Measurements from ENCODE around the gene ATP6V0C. TPM values are rescaled to one million over a fixed set of nuclear protein-coding genes. Genes with fewer than 3 reads are reported as not detected.
"Not testable (repeated sequence)": the region's sequence is repeated elsewhere in the genome, so short reads cannot be mapped to it uniquely, and the experiment has no call there.

Gene ATP6V0C
- total RNA-seq, 2 experiments from 2014 or later = 111 to 115 TPM

GRCh38 chr16:2551420-2551889 lies 37.7 kb downstream of the ATP6V0C start:
- intact Hi-C loops (cut with micrococcal nuclease); H3K4me1 Mint-ChIP-seq (ENCODE audit: low read depth); H3K27ac Mint-ChIP-seq; H3K4me3 Mint-ChIP-seq; H3K9me3 Mint-ChIP-seq; H3K27me3 Mint-ChIP-seq; H3K36me3 Mint-ChIP-seq; POLR2A ChIA-PET; DNase-seq; CTCF ChIA-PET: not testable (repeated sequence)

- CTCF ChIA-PET; DNase-seq; H3K27ac Mint-ChIP-seq; H3K27me3 Mint-ChIP-seq; H3K4me1 Mint-ChIP-seq (ENCODE audit: low read depth); H3K4me3 Mint-ChIP-seq; H3K36me3 Mint-ChIP-seq; intact Hi-C loops (cut with micrococcal nuclease); H3K9me3 Mint-ChIP-seq; POLR2A ChIA-PET: not testable (repeated sequence)
These were observed 41.1 kb downstream of the ATP6V0C start for GRCh38 chr16:2554709-2555425.

- intact Hi-C loops (cut with micrococcal nuclease); H3K9me3 Mint-ChIP-seq; H3K4me3 Mint-ChIP-seq; H3K27ac Mint-ChIP-seq; DNase-seq; H3K27me3 Mint-ChIP-seq; H3K36me3 Mint-ChIP-seq; CTCF ChIA-PET; H3K4me1 Mint-ChIP-seq (ENCODE audit: low read depth); POLR2A ChIA-PET: not testable (repeated sequence)
These were observed 43.4 kb downstream of the ATP6V0C start for GRCh38 chr16:2557150-2557549.

DNA sequence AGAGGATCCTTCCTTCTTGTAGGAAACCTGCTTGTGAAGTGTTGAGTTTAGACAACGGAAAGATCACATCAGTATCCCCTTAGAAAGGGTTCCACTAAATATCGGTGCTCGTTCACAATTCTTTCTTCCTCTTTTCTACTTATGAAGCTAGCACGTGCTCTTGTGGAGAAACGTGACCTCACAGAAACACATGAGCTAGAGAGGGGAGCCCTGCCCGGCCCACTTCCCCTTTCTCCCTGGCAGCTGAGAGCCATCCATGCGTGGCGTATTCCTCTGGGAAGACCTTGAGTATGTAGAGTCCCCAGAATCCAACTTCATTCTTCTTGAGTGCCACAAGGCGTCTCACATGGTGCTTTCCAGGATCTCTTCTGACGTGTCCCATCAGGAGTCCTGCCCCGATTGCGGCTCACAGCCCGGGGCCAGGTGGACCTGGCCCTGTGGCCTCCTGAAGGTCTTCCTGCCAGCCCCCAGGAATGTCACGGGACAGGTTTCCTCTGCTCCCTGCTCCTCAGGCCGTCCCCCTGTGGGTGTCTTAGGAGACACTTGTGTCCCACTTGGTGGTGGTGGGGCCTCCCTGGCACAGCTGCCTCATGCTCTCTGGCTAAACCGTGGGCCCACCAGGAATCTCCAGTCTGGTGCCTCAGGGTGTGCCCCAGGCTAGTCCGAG lies 46.5 kb downstream of the ATP6V0C start:
- DNase-seq; H3K27ac Mint-ChIP-seq; intact Hi-C loops (cut with micrococcal nuclease); H3K27me3 Mint-ChIP-seq; H3K4me3 Mint-ChIP-seq; H3K36me3 Mint-ChIP-seq; H3K9me3 Mint-ChIP-seq; POLR2A ChIA-PET; CTCF ChIA-PET; H3K4me1 Mint-ChIP-seq (ENCODE audit: low read depth): not testable (repeated sequence)

DNA sequence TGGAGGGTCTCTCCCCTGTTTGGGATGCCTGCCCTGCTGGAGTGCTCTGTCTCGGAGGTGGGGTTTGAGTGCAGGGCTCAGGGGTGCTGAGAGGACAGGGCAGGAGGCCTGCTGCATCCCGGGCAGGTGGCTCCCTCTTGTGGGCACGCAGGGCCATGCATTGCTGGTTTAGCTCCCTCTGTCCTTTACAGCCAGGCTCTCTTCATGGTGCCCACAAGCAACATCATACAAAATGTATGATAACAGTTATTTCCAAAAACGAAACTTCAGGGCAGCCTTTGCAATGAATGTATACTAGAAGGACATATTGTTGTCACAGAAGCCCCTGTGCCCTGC lies 47.0 kb downstream of the ATP6V0C start:
- intact Hi-C loops (cut with micrococcal nuclease); H3K4me3 Mint-ChIP-seq; CTCF ChIA-PET; POLR2A ChIA-PET; H3K27me3 Mint-ChIP-seq; H3K27ac Mint-ChIP-seq; H3K9me3 Mint-ChIP-seq; H3K4me1 Mint-ChIP-seq (ENCODE audit: low read depth); H3K36me3 Mint-ChIP-seq: not testable (repeated sequence)
- DNase-seq = peak; percentile 75

DNA sequence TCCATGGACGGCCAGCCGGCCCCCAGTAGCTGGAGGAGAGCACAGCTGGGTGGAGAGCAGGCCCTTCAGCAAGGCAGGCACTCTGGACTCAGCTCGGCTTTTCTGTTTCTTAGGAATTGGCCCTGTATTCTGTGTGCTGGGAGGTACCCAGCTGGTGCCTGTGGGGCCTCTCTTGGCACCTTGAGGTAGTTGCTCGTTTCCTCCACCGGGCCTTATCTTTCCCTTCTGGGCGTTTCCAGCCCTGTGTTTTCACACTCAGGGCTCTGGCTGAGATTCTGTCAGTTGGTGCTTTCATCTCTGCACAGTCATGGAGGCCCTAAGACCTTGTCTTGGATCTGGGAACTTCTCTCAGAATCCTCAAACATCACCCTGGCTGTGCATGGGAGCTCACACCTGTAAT lies 53.8 kb downstream of the ATP6V0C start:
- H3K4me3 Mint-ChIP-seq, CTCF ChIA-PET: not testable (repeated sequence)

GRCh38 chr16:2568573-2568972 lies 54.8 kb downstream of the ATP6V0C start:
- CTCF ChIA-PET; intact Hi-C loops (cut with micrococcal nuclease); H3K4me3 Mint-ChIP-seq; H3K27ac Mint-ChIP-seq; POLR2A ChIA-PET; H3K27me3 Mint-ChIP-seq; H3K36me3 Mint-ChIP-seq; DNase-seq; H3K9me3 Mint-ChIP-seq; H3K4me1 Mint-ChIP-seq (ENCODE audit: low read depth): not testable (repeated sequence)

More for the DNA sequence above, 53.8 kb downstream of the ATP6V0C start:
- DNase-seq; H3K27me3 Mint-ChIP-seq; intact Hi-C loops (cut with micrococcal nuclease); H3K36me3 Mint-ChIP-seq; H3K4me1 Mint-ChIP-seq (ENCODE audit: low read depth); H3K27ac Mint-ChIP-seq; POLR2A ChIA-PET; H3K9me3 Mint-ChIP-seq: not testable (repeated sequence)

Small RNA genes lying within 50 kb of the gene (microRNA-seq; reads per million reads assigned to microRNA genes)
- gene MIR3178 (ENCODE audit: borderline microRNAs expressed, borderline number of aligned reads, borderline replicate concordance) = not detected
- gene MIR6768 (ENCODE audit: borderline microRNAs expressed, borderline number of aligned reads, borderline replicate concordance) = 1.6 reads per million

Other genes with a start within 250 kb of the ATP6V0C start
- 100 to 1,000 TPM; 292 to 294 TPM for gene RNPS1, start 245.8 kb upstream of the ATP6V0C start, total RNA-seq
- gene ABCA3, start 173.2 kb upstream of the ATP6V0C start, total RNA-seq = 1 to 10 TPM; 6.1 to 6.4 TPM
- gene CCNF, start 84.5 kb upstream of the ATP6V0C start, total RNA-seq = 10 to 100 TPM; 53.5 to 54.7 TPM
- gene TEDC2, start 53.8 kb upstream of the ATP6V0C start, total RNA-seq = 10 to 100 TPM; 23.9 to 24.3 TPM
- gene NTN3, start 42.7 kb upstream of the ATP6V0C start, total RNA-seq = not detected
- gene TBC1D24, start 38.8 kb upstream of the ATP6V0C start, total RNA-seq = 10 to 100 TPM; 12.2 to 12.4 TPM
- gene AMDHD2, start 6.4 kb downstream of the ATP6V0C start, total RNA-seq = 10 to 100 TPM; 28.3 to 30.5 TPM
- not detected for gene CEMP1, start 17.5 kb downstream of the ATP6V0C start, total RNA-seq
- 10 to 100 TPM; 42.5 to 42.9 TPM for gene PDPK1, start 24.1 kb downstream of the ATP6V0C start, total RNA-seq
- gene KCTD5, start 168.6 kb downstream of the ATP6V0C start, total RNA-seq = 10 to 100 TPM; 61.8 to 62.7 TPM
- 1 to 10 TPM; 1.6 to 2.4 TPM for gene PRSS27, start 206.3 kb downstream of the ATP6V0C start, total RNA-seq
- gene SRRM2, start 238.7 kb downstream of the ATP6V0C start, total RNA-seq = 100 to 1,000 TPM; 483 to 526 TPM

Data from activated CD4-positive, alpha-beta memory T cell treated with anti-CD3 and anti-CD28 coated beads for 36 hours (primary cell).